ENCODE measurements around the gene KRT12. TPM values are rescaled to one million over a fixed set of nuclear protein-coding genes. Genes with fewer than 3 reads are reported as not detected.
A peak's percentile ranks its signal among the peaks of the same experiment; 100 is the strongest.

The KRT12 gene
- polyA plus RNA-seq, 1 of the 3 experiments (the other 2 are of a cell fraction): not detected

- no peak overlapping the region for H3K4me3 ChIP-seq (ENCODE audit: low read depth in 2 of 2, low read length in 1 of 2)
- WGBS (ENCODE audit: low lambda C conversion rate): 36% methylated on average over 4 of the region's 4 CpGs
- H3K79me2 ChIP-seq (ENCODE audit: insufficient read depth): no peaks in the 10 kb centered on the region
- no peaks in the 10 kb centered on the region for H3K9me3 ChIP-seq
- H3K9me2 ChIP-seq: no peaks in the 10 kb centered on the region
- TF ChIP-seq REST (IDR thresholded peaks at IDR 0.05; ENCODE audit: low read depth, low read length): peak; percentile 40; the same call in 1 of the 2 replicates
- TF ChIP-seq NRF1 (IDR thresholded peaks at IDR 0.05; ENCODE audit: low read depth, low read length): no peak
- no peak for TF ChIP-seq ELF1 (IDR thresholded peaks at IDR 0.05)
- no peak for TF ChIP-seq USF2 (IDR thresholded peaks at IDR 0.05; ENCODE audit: borderline replicate concordance, low read depth, low read length)
- H3K36me3 ChIP-seq (replicated peaks in 1 of 2; ENCODE audit: control insufficient read depth in 1 of 2, insufficient read depth in 2 of 2, low read length in 1 of 2): no peaks in the 10 kb centered on the region
- H3K4me1 ChIP-seq (ENCODE audit: control insufficient read depth in 1 of 2, insufficient read depth in 2 of 2, low read depth in 1 of 2, low read length in 1 of 2): peaks cover 0 to 28% of the 10 kb centered on the region in 2 experiments; a peak in 3 of 4 replicates
- H3K27me3 ChIP-seq (ENCODE audit: insufficient read depth): peaks cover 21% of the 10 kb centered on the region; the same call in 1 of the 2 replicates
- no peak overlapping the region for H2AFZ ChIP-seq (ENCODE audit: low read depth)
- peaks cover 24% of the 10 kb centered on the region for H3F3A ChIP-seq (replicated peaks; ENCODE audit: insufficient read depth)
- POLR2A ChIA-PET: no interaction called here
- CTCF ChIA-PET: interaction anchor here (0.7 to 11.9 kb wide), 6 partner anchors 10 to 759 kb away, joined by 3 to 140 read pairs (median 6); no protein-coding TSS in a partner anchor
- H4K20me1 ChIP-seq (ENCODE audit: insufficient read depth): no peaks in the 10 kb centered on the region
- H3K4me2 ChIP-seq: no peak overlapping the region
- H3K27ac ChIP-seq (ENCODE audit: low read depth in 2 of 2, low read length in 1 of 2): no peak overlapping the region
- no peak overlapping the region for H3K9ac ChIP-seq
- no peak for DNase-seq
Measured at GRCh38 chr17:40906613-40907012, 39.6 kb upstream of the KRT12 start.

- ChIA-PET CTCF (interaction anchor here (3.0 kb wide), 1 partner anchor 644 kb away, joined by 16 read pairs; no protein-coding TSS in a partner anchor), POLR2A (no interaction called here)
- H3K9me2 ChIP-seq: no peaks in the 10 kb centered on the region
- H3K4me2 ChIP-seq: no peak overlapping the region
- no peaks in the 10 kb centered on the region for H3K36me3 ChIP-seq (replicated peaks in 1 of 2; ENCODE audit: control insufficient read depth in 1 of 2, insufficient read depth in 2 of 2, low read length in 1 of 2)
- WGBS (ENCODE audit: low lambda C conversion rate): 19% methylated on average over 5 of the region's 5 CpGs
- DNase-seq: no peak
- peaks cover 16% of the 10 kb centered on the region for H3F3A ChIP-seq (replicated peaks; ENCODE audit: insufficient read depth)
- peaks cover 0 to 20% of the 10 kb centered on the region in 2 experiments; a peak in 3 of 4 replicates for H3K4me1 ChIP-seq (ENCODE audit: control insufficient read depth in 1 of 2, insufficient read depth in 2 of 2, low read depth in 1 of 2, low read length in 1 of 2)
- no peak overlapping the region for H3K27ac ChIP-seq (ENCODE audit: low read depth in 2 of 2, low read length in 1 of 2)
- no peaks in the 10 kb centered on the region for H3K9me3 ChIP-seq
- no peak overlapping the region for H2AFZ ChIP-seq (ENCODE audit: low read depth)
- no peaks in the 10 kb centered on the region for H4K20me1 ChIP-seq (ENCODE audit: insufficient read depth)
- peaks cover 29% of the 10 kb centered on the region; the same call in 1 of the 2 replicates for H3K27me3 ChIP-seq (ENCODE audit: insufficient read depth)
- no peaks in the 10 kb centered on the region for H3K79me2 ChIP-seq (ENCODE audit: insufficient read depth)
- H3K4me3 ChIP-seq (ENCODE audit: low read depth in 2 of 2, low read length in 1 of 2): no peak overlapping the region
- no peak overlapping the region for H3K9ac ChIP-seq
- TF ChIP-seq JUND (IDR thresholded peaks at IDR 0.05) (no peak), USF1 (IDR thresholded peaks at IDR 0.05; ENCODE audit: borderline replicate concordance, low read depth) (no peak), FOXJ3 (CRISPR knock-in tag; IDR thresholded peaks at IDR 0.05) (no peak), FOXM1 (IDR thresholded peaks at IDR 0.05; ENCODE audit: low read depth) (no peak), POLR2AphosphoS5 (IDR thresholded peaks at IDR 0.05; ENCODE audit: low read depth, low read length) (no peak), PBX3 (IDR thresholded peaks at IDR 0.05) (no peak), GATA2 (CRISPR knock-in tag; IDR thresholded peaks at IDR 0.05) (no peak), CHD2 (IDR thresholded peaks at IDR 0.05; ENCODE audit: low read length, partially characterized antibody) (no peak), EZH2phosphoT487 (IDR thresholded peaks at IDR 0.05; ENCODE audit: borderline replicate concordance, low read depth) (no peak), MAX (IDR thresholded peaks at IDR 0.05; ENCODE audit: low read depth) (no peak), SIN3A (IDR thresholded peaks at IDR 0.05; ENCODE audit: borderline replicate concordance, low read depth, low read length) (no peak)
Measured at GRCh38 chr17:40905370-40905769, 38.3 kb upstream of the KRT12 start.

Data from SK-N-SH (cell line).